C1 segment of cervical spinal cord (tissue), 14 donors: ENCODE data around the gene NR3C1.

Experiments used
- DNase-seq, 14 donors: peaks; one replicate each; lab custom pipeline; 2025; lab: John Stamatoyannopoulos, UW

Gene NR3C1

GRCh38 chr5:143312822-143313221 is 90.7 kb downstream of the NR3C1 start:
- DNase-seq: no peak

GRCh38 chr5:143311955-143312354 is 91.5 kb downstream of the NR3C1 start:
- no peak for DNase-seq

- no peak for DNase-seq
Measured at GRCh38 chr5:143311428-143311827, 92.1 kb downstream of the NR3C1 start.

- DNase-seq: no peak
Measured at GRCh38 chr5:143309661-143310431, 93.6 kb downstream of the NR3C1 start.

GRCh38 chr5:143308731-143309130 is 94.8 kb downstream of the NR3C1 start:
- no peak for DNase-seq

GRCh38 chr5:143306040-143306439 is 97.4 kb downstream of the NR3C1 start:
- DNase-seq: no peak

- no peak for DNase-seq
Measured at GRCh38 chr5:143304836-143305475, 98.5 kb downstream of the NR3C1 start.

- DNase-seq: no peak
Measured at GRCh38 chr5:143302341-143303045, 101.0 kb downstream of the NR3C1 start.

- no peak for DNase-seq
Measured at GRCh38 chr5:143297756-143298155, 105.7 kb downstream of the NR3C1 start.

GRCh38 chr5:143290125-143290524 is 113.4 kb downstream of the NR3C1 start:
- DNase-seq: no peak

- no peak for DNase-seq
Measured at GRCh38 chr5:143284521-143284920, 119.0 kb downstream of the NR3C1 start.

- no peak for DNase-seq
Measured at GRCh38 chr5:143284002-143284401, 119.5 kb downstream of the NR3C1 start.

GRCh38 chr5:143281226-143281625 is 122.3 kb downstream of the NR3C1 start:
- DNase-seq: no peak

- no peak for DNase-seq
Measured at GRCh38 chr5:143279698-143280097, 123.8 kb downstream of the NR3C1 start.

- peak in 1 of 14 donors; percentile 36 for DNase-seq
Measured at GRCh38 chr5:143277536-143277935, 126.0 kb downstream of the NR3C1 start.

GRCh38 chr5:143275512-143276363 is 127.7 kb downstream of the NR3C1 start:
- no peak for DNase-seq

- DNase-seq: no peak
Measured at GRCh38 chr5:143274952-143275351, 128.5 kb downstream of the NR3C1 start.

- DNase-seq: no peak
Measured at GRCh38 chr5:143271431-143271830, 132.1 kb downstream of the NR3C1 start.

- no peak for DNase-seq
Measured at GRCh38 chr5:143268388-143268787, 135.1 kb downstream of the NR3C1 start.

GRCh38 chr5:143267186-143267585 is 136.3 kb downstream of the NR3C1 start:
- DNase-seq: no peak

GRCh38 chr5:143265995-143266394 is 137.5 kb downstream of the NR3C1 start:
- DNase-seq: no peak
